Loucy (cell line): ENCODE results near the gene TOP1.

Source experiments
- H2AFZ ChIP-seq: fragments of 200-600 bp; sonication (generic); 2 replicates; pipeline ENCODE4 v1.6.0; 2016; ENCODE audit warnings: antibody characterized with exemption, mild to moderate bottlenecking, low read length, moderate library complexity
- H3F3A ChIP-seq: fragments of 200-600 bp; 2 replicates; pipeline ENCODE4 v1.6.0; 2016; ENCODE audit warnings: antibody characterized with exemption, low read depth, mild to moderate bottlenecking
- H3K27me3 ChIP-seq: fragments of 200-600 bp; sonication (generic); 2 replicates; pipeline ENCODE4 v1.6.1; 2014; ENCODE audit warnings: low read length, mild to moderate bottlenecking; ENCODE audit not compliant: insufficient read depth, poor library complexity, severe bottlenecking
- H3K36me3 ChIP-seq: fragments of 200-600 bp; sonication (generic); 2 replicates; pipeline ENCODE4 v1.6.1; 2016; ENCODE audit warnings: low read length; ENCODE audit not compliant: insufficient read depth
- H3K4me1 ChIP-seq: fragments of 200-600 bp; sonication (generic); 2 replicates; pipeline ENCODE4 v1.5.1; 2014; ENCODE audit warnings: low read length, mild to moderate bottlenecking; ENCODE audit not compliant: insufficient read depth, poor library complexity, severe bottlenecking
- H3K4me2 ChIP-seq: fragments of 200-600 bp; sonication (generic); 2 replicates; pipeline ENCODE4 v1.6.0; 2014; ENCODE audit warnings: antibody characterized with exemption, low read length, low read depth, mild to moderate bottlenecking; ENCODE audit not compliant: poor library complexity, severe bottlenecking
- H3K4me3 ChIP-seq: fragments of 200-600 bp; sonication (generic); 2 replicates; pipeline ENCODE4 v1.5.1; 2014; ENCODE audit warnings: low read length, mild to moderate bottlenecking, mixed read lengths; ENCODE audit not compliant: poor library complexity, severe bottlenecking
- H3K79me2 ChIP-seq: fragments of 200-600 bp; sonication (generic); 2 replicates; pipeline ENCODE4 v1.6.1; 2014; ENCODE audit warnings: low read length; ENCODE audit not compliant: insufficient read depth
- H3K9ac ChIP-seq: fragments of 200-600 bp; sonication (generic); 2 replicates; pipeline ENCODE4 v1.6.0; 2014; ENCODE audit warnings: mild to moderate bottlenecking, low read depth, low read length, moderate library complexity; ENCODE audit not compliant: poor library complexity, severe bottlenecking
- H3K9me2 ChIP-seq: fragments of 200-600 bp; sonication (generic); replicated peaks from 2 replicates; pipeline ENCODE4 v1.6.1; 2016; ENCODE audit warnings: low read depth, low read length, mixed read lengths
- H3K9me3 ChIP-seq: fragments of 200-600 bp; sonication (generic); 2 replicates; pipeline ENCODE4 v1.6.1; 2014; ENCODE audit warnings: mild to moderate bottlenecking, antibody characterized with exemption, low read length, low read depth; ENCODE audit not compliant: insufficient read depth
- H4K20me1 ChIP-seq: fragments of 200-600 bp; sonication (generic); 2 replicates; pipeline ENCODE4 v1.6.0; 2014; ENCODE audit warnings: antibody characterized with exemption, low read length, mild to moderate bottlenecking; ENCODE audit not compliant: insufficient read depth, poor library complexity, severe bottlenecking
- EZH2phosphoT487 ChIP-seq: fragments of 200-600 bp; IDR thresholded peaks from 2 replicates; pipeline ENCODE4 v1.6.1; 2018; ENCODE audit warnings: antibody characterized with exemption, mild to moderate bottlenecking, moderate library complexity, borderline replicate concordance
- TF ChIP-seq, protein P1 (sequence below): fragments of 200-600 bp; sonication (generic); conservative IDR thresholded peaks from 2 replicates; pipeline ENCODE4 v1.5.1; 2014; ENCODE audit warnings: mild to moderate bottlenecking, antibody characterized with exemption, low read length

Gene TOP1

DNA sequence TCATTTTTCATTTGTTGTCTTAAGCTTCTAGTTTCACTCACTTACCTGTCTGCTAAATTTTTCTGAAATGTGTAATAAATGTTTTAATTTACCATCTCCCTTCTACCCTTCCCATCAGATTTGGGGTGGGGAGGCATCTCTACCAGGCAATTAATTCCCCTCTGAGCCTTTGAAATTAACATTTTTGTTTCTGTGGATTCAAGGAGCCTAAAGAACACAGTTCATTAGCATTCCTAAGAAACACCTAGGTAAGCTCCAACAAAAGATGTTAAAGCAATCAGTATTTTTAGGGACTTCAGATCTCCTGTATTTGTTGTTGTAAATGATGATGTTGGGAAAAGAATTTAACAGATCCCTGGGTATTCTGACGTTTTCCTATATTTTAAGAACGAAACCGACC lies 6.6 kb downstream of the TOP1 start:
- H4K20me1 ChIP-seq: peaks cover 97% of the 10 kb centered on the region
- H3K9ac ChIP-seq: no peak overlapping the region
- no peak for TF ChIP-seq EZH2phosphoT487
- TF ChIP-seq, protein P1, sequence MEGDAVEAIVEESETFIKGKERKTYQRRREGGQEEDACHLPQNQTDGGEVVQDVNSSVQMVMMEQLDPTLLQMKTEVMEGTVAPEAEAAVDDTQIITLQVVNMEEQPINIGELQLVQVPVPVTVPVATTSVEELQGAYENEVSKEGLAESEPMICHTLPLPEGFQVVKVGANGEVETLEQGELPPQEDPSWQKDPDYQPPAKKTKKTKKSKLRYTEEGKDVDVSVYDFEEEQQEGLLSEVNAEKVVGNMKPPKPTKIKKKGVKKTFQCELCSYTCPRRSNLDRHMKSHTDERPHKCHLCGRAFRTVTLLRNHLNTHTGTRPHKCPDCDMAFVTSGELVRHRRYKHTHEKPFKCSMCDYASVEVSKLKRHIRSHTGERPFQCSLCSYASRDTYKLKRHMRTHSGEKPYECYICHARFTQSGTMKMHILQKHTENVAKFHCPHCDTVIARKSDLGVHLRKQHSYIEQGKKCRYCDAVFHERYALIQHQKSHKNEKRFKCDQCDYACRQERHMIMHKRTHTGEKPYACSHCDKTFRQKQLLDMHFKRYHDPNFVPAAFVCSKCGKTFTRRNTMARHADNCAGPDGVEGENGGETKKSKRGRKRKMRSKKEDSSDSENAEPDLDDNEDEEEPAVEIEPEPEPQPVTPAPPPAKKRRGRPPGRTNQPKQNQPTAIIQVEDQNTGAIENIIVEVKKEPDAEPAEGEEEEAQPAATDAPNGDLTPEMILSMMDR: no peak
- 0 out of 2 replicates have a peak, but pooled peaks cover 3% of the 10 kb centered on the region for H3K36me3 ChIP-seq
- H3K79me2 ChIP-seq: peaks cover 99% of the 10 kb centered on the region
- H2AFZ ChIP-seq: no peak overlapping the region
- H3K4me2 ChIP-seq: peak overlapping the region; percentile 94
- H3F3A ChIP-seq: no peaks in the 10 kb centered on the region
- H3K9me2 ChIP-seq: no peaks in the 10 kb centered on the region
- peaks cover 80% of the 10 kb centered on the region for H3K4me1 ChIP-seq
- no peaks in the 10 kb centered on the region for H3K27me3 ChIP-seq
- H3K9me3 ChIP-seq: no peaks in the 10 kb centered on the region
- H3K4me3 ChIP-seq: peak overlapping the region; percentile 6

DNA sequence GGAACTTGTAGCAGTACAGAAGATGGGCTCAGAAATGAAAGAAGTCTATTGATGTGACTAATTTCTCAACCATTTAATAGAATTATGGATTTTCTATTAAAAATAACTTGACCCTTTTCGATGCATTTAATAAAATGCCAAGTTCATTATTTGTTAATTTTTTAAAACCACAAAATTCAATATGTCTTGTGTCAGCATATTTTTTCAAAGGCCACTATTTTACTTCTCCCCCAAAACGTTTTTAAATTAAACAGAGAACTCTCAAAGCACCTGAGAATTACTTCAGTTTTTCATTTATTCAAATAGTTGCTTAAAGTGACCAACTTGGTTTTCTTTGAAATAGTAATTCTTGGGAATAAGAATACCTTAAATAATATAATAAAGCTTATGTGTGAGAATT lies 8.6 kb downstream of the TOP1 start:
- Histone ChIP-seq H3K9ac (no peak overlapping the region), H3K27me3 (no peaks in the 10 kb centered on the region), H2AFZ (no peak overlapping the region), H3K4me1 (peaks cover 70% of the 10 kb centered on the region), H3F3A (no peaks in the 10 kb centered on the region), H3K4me2 (no peak overlapping the region), H3K9me2 (no peaks in the 10 kb centered on the region), H3K4me3 (no peak overlapping the region), H4K20me1 (peaks cover 96% of the 10 kb centered on the region), H3K36me3 (0 out of 2 replicates have a peak, but pooled peaks cover 3% of the 10 kb centered on the region), H3K79me2 (peaks cover 99% of the 10 kb centered on the region), H3K9me3 (no peaks in the 10 kb centered on the region)
- TF ChIP-seq, protein P1: no peak
- no peak for TF ChIP-seq EZH2phosphoT487

DNA sequence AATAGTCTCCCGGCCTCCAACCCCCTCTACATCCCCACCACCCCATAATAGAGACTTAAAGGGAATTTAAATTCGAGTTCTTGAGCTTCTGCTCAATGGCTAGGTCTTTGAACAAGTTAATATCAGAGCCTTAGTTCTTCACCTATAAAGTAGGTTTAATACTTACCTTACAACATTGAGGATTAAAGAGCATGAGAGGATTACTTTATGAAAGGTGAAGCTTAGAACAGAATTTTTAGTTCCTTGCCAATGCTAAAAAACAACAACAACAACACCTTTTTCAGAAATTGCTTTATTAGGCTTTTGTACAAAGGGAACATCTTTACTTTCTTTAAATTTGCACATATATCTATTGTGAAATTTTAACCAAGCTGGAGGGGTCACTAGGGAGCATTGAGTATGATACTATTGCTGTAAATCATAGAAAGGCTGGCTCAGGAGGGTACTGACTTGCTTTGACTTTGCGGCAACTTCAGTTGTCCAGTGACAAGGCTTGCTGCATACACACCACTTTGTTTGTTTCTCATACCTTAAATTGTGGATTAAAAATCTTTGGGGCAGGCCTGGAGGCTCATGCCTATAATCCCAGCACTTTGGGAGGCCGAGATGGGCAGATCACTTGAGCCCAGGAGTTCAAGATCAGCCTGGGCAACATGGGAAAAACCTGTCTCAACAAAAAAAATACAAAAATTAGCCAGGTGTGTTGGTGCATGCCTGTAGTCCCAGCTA lies 9.7 kb downstream of the TOP1 start:
- no peaks in the 10 kb centered on the region for H3F3A ChIP-seq
- 0 out of 2 replicates have a peak, but pooled peaks cover 3% of the 10 kb centered on the region for H3K36me3 ChIP-seq
- H3K9me2 ChIP-seq: no peaks in the 10 kb centered on the region
- no peak overlapping the region for H3K9ac ChIP-seq
- no peak overlapping the region for H3K4me3 ChIP-seq
- peaks cover 96% of the 10 kb centered on the region for H4K20me1 ChIP-seq
- TF ChIP-seq, protein P1: no peak
- no peak for TF ChIP-seq EZH2phosphoT487
- H3K27me3 ChIP-seq: no peaks in the 10 kb centered on the region
- peak overlapping the region; percentile 1 for H3K4me2 ChIP-seq
- peaks cover 68% of the 10 kb centered on the region for H3K4me1 ChIP-seq
- no peaks in the 10 kb centered on the region for H3K9me3 ChIP-seq
- H2AFZ ChIP-seq: no peak overlapping the region
- H3K79me2 ChIP-seq: peaks cover 97% of the 10 kb centered on the region
